Measurements from ENCODE around the gene CHD6.

DNA sequence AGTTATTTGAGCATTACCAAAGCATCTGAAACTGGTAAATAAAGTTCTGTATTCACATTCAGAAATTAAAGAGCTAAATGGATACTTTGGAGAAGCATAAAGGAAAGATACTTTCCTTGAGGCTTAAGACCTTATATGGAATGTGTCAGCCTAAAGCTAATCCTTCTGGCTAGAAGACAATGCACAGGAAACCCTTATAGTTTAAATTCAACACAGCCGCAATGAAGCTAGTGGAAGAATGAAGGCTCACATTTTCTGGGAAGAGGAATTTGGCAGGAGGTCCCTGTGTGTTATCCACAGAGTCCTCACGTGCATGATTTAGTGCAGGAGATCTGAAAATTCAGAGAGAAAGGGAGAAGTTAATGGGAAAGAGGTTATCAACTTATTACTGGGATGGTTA, 21.5 kb upstream of the CHD6 start:
- TF ChIP-seq EZH2 (IDR thresholded peaks at IDR 0.05; ENCODE audit: insufficient read depth, poor library complexity, severe bottlenecking) = no peak
- no peak for TF ChIP-seq EZH2phosphoT487 (IDR thresholded peaks at IDR 0.05; ENCODE audit: insufficient read depth, low read depth)
